ENCODE results near the gene HACD2.
A peak's percentile ranks its signal among the peaks of the same experiment; 100 is the strongest.

HACD2 gene

DNA sequence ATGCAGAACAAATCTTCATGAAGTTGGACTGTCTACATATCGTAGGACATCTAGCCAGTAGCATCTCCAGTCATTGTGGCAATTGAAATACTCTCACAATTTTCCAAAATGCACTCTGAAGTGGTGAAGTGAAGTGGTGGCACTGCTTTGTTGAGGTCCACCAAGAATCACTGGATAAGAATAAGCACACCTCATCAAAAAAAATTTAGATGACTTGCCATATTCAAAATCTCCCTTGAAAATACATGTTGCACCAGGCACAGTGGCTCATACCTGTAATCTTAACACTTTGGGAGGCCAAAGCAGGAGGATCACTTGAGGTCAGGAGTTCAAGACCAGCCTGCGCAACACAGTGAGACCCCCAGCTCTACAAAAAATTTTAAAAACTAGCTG lies 12.9 kb downstream of the HACD2 start (continued):
- TF ChIP-seq, protein P1, sequence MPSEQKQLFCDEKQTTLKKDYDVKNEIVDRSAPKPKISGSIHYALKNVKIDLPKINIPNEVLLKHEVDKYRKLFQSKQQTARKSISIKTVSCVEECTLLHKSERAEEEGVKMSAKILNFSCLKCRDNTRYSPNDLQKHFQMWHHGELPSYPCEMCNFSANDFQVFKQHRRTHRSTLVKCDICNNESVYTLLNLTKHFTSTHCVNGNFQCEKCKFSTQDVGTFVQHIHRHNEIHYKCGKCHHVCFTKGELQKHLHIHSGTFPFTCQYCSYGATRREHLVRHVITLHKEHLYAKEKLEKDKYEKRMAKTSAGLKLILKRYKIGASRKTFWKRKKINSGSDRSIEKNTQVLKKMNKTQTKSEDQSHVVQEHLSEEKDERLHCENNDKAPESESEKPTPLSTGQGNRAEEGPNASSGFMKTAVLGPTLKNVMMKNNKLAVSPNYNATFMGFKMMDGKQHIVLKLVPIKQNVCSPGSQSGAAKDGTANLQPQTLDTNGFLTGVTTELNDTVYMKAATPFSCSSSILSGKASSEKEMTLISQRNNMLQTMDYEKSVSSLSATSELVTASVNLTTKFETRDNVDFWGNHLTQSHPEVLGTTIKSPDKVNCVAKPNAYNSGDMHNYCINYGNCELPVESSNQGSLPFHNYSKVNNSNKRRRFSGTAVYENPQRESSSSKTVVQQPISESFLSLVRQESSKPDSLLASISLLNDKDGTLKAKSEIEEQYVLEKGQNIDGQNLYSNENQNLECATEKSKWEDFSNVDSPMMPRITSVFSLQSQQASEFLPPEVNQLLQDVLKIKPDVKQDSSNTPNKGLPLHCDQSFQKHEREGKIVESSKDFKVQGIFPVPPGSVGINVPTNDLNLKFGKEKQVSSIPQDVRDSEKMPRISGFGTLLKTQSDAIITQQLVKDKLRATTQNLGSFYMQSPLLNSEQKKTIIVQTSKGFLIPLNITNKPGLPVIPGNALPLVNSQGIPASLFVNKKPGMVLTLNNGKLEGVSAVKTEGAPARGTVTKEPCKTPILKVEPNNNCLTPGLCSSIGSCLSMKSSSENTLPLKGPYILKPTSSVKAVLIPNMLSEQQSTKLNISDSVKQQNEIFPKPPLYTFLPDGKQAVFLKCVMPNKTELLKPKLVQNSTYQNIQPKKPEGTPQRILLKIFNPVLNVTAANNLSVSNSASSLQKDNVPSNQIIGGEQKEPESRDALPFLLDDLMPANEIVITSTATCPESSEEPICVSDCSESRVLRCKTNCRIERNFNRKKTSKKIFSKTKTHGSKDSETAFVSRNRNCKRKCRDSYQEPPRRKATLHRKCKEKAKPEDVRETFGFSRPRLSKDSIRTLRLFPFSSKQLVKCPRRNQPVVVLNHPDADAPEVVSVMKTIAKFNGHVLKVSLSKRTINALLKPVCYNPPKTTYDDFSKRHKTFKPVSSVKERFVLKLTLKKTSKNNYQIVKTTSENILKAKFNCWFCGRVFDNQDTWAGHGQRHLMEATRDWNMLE (tag by site-specific recombination; conservative IDR thresholded peaks at IDR 0.05; ENCODE audit: low read depth): no peak

DNA sequence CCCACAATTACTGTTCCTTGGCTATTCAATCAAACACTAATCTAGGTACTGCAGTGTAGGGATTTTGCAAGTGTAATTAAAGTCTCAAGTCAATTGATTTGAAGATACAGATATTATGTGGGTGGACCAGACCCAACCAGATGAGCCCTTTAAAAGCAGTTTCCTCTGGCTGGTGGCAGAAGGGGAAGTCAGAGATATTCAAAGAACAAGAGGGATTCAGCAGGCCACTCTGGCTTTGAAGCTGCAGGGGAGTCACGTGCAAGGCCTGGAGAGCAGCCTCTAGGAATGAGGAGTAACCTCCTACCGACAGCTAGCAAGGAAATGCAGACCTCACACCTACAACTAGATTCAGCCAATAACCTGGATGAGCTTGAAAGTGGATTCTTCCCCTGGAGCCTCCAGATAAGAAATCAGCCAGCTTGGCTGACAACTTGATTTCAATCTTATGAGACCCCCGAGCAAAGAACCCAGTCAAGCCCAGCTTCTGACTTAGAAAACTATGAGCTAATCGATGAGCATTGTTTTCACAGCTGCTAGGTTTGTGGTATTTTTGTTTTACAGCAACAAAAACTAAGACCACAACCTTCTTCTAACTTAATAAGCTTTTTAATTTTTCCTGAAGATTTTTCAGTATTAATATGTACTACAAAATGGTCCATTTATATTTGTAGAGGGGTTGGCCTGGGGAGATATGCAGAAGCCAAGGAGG lies 13.4 kb downstream of the HACD2 start:
- no peak for TF ChIP-seq ZNF48 (tag by site-specific recombination; IDR thresholded peaks at IDR 0.05)
- TF ChIP-seq ZNF350 (tag by site-specific recombination; IDR thresholded peaks at IDR 0.05): no peak
- no peak for TF ChIP-seq ZNF394 (tag by site-specific recombination; IDR thresholded peaks at IDR 0.05; ENCODE audit: borderline replicate concordance)
- no peak for TF ChIP-seq ZNF211 (tag by site-specific recombination; IDR thresholded peaks at IDR 0.05; ENCODE audit: low read depth)
- peak; percentile 55 for TF ChIP-seq GLIS1 (tag by site-specific recombination; IDR thresholded peaks at IDR 0.05)
- TF ChIP-seq ZNF768 (tag by site-specific recombination; IDR thresholded peaks at IDR 0.05): no peak
- TF ChIP-seq, protein P2, sequence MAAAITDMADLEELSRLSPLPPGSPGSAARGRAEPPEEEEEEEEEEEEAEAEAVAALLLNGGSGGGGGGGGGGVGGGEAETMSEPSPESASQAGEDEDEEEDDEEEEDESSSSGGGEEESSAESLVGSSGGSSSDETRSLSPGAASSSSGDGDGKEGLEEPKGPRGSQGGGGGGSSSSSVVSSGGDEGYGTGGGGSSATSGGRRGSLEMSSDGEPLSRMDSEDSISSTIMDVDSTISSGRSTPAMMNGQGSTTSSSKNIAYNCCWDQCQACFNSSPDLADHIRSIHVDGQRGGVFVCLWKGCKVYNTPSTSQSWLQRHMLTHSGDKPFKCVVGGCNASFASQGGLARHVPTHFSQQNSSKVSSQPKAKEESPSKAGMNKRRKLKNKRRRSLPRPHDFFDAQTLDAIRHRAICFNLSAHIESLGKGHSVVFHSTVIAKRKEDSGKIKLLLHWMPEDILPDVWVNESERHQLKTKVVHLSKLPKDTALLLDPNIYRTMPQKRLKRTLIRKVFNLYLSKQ (tag by site-specific recombination; IDR thresholded peaks at IDR 0.05; ENCODE audit: borderline replicate concordance): no peak
- no peak for TF ChIP-seq ZNF221 (tag by site-specific recombination; IDR thresholded peaks at IDR 0.05; ENCODE audit: borderline replicate concordance)
- TF ChIP-seq, protein P3, sequence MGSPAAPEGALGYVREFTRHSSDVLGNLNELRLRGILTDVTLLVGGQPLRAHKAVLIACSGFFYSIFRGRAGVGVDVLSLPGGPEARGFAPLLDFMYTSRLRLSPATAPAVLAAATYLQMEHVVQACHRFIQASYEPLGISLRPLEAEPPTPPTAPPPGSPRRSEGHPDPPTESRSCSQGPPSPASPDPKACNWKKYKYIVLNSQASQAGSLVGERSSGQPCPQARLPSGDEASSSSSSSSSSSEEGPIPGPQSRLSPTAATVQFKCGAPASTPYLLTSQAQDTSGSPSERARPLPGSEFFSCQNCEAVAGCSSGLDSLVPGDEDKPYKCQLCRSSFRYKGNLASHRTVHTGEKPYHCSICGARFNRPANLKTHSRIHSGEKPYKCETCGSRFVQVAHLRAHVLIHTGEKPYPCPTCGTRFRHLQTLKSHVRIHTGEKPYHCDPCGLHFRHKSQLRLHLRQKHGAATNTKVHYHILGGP (tag by site-specific recombination; IDR thresholded peaks at IDR 0.05): peak; percentile 32; the same call in 1 of the 2 replicates
- TF ChIP-seq ZNF16 (tag by site-specific recombination; IDR thresholded peaks at IDR 0.05; ENCODE audit: low read depth): no peak
- TF ChIP-seq MZF1 (tag by site-specific recombination; IDR thresholded peaks at IDR 0.05; ENCODE audit: borderline replicate concordance): peak; percentile 93; the same call in 1 of the 2 replicates
- no peak for TF ChIP-seq SCRT2 (tag by site-specific recombination; IDR thresholded peaks at IDR 0.05)
- TF ChIP-seq, protein P4, sequence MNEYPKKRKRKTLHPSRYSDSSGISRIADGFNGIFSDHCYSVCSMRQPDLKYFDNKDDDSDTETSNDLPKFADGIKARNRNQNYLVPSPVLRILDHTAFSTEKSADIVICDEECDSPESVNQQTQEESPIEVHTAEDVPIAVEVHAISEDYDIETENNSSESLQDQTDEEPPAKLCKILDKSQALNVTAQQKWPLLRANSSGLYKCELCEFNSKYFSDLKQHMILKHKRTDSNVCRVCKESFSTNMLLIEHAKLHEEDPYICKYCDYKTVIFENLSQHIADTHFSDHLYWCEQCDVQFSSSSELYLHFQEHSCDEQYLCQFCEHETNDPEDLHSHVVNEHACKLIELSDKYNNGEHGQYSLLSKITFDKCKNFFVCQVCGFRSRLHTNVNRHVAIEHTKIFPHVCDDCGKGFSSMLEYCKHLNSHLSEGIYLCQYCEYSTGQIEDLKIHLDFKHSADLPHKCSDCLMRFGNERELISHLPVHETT (tag by site-specific recombination; IDR thresholded peaks at IDR 0.05): no peak
- no peak for TF ChIP-seq ZNF324 (tag by site-specific recombination; IDR thresholded peaks at IDR 0.05)
- H3K4me3 ChIP-seq (ENCODE audit: low read depth, low read length): no peak overlapping the region
- ChIA-PET CTCF (interaction anchor here (1.3 to 1.7 kb wide), 2 partner anchors 12 to 13 kb away, joined by 3 to 7 read pairs; no protein-coding TSS in a partner anchor), POLR2A (no interaction called here)
- no peaks in the 10 kb centered on the region for H3K4me1 ChIP-seq (ENCODE audit: control insufficient read depth, insufficient read depth, low read length)
- peaks cover 0 to 7% of the 10 kb centered on the region in 2 experiments; a peak in 1 of 3 replicates for H3K36me3 ChIP-seq (ENCODE audit: control insufficient read depth in 2 of 2, insufficient read depth in 1 of 2, low read length in 2 of 2)
- no peak overlapping the region for H3K27ac ChIP-seq (ENCODE audit: extremely low read depth, low read depth, low read length)
- H3K9me3 ChIP-seq (ENCODE audit: control insufficient read depth, insufficient read depth, low read depth, low read length): no peaks in the 10 kb centered on the region

Measured in HEK293 (cell line).